ENCODE data around the gene KSR2. TPM values are rescaled to one million over a fixed set of nuclear protein-coding genes. Genes with fewer than 3 reads are reported as not detected.

Gene KSR2
- total RNA-seq, 4 donors from 2014 or later = 0.02 to 0.10 TPM; not detected in 2

- ATAC-seq (peak in 1 of 2 donors; percentile 6), DNase-seq (no peak)
- no peaks in the 10 kb centered on the region for H3K27me3 ChIP-seq
- in situ Hi-C loops (cut with MboI; ENCODE audit: low sequenced_read_pairs in 4 of 4) = no loop called here
- peaks cover 11 to 12% of the 10 kb centered on the region in 2 donors for H3K4me1 ChIP-seq
- H3K27ac ChIP-seq = peak overlapping the region in 1 of 4 donors; percentile 73
- H3K36me3 ChIP-seq = peaks cover 0 to 11% of the 10 kb centered on the region in 2 donors
- no peak for TF ChIP-seq POLR2A (IDR thresholded peaks at IDR 0.05)
- no peak for TF ChIP-seq CTCF (IDR thresholded peaks at IDR 0.05 in 4 of 5, conservative IDR thresholded peaks at IDR 0.05 in 1 of 5)
- no peaks in the 10 kb centered on the region for H3K9me3 ChIP-seq
- intact Hi-C loops (cut with DNase I; ENCODE audit: low total_unique reads) = loop anchor here (2.0 to 10.0 kb wide), 3 partner anchors 37 to 89 kb away; partner anchors contain the start of genes VSIG10 and WSB2
- H3K4me3 ChIP-seq = peak overlapping the region; percentile 81 to 97 (median 92)
Observed at GRCh38 chr12:118015944-118016343, 47.2 kb upstream of the KSR2 start.

GRCh38 chr12:118015306-118015705 lies 46.5 kb upstream of the KSR2 start:
- DNase-seq (no peak), ATAC-seq (no peak)
- H3K27me3 ChIP-seq = no peaks in the 10 kb centered on the region
- intact Hi-C loops (cut with DNase I; ENCODE audit: low total_unique reads) = loop anchor here (10.0 kb wide), 1 partner anchor 89 kb away; the partner anchor contains the start of gene VSIG10
- no peaks in the 10 kb centered on the region for H3K9me3 ChIP-seq
- no peak overlapping the region for H3K27ac ChIP-seq
- H3K4me1 ChIP-seq = peaks cover 11 to 12% of the 10 kb centered on the region in 2 donors
- H3K36me3 ChIP-seq = peaks cover 0 to 9% of the 10 kb centered on the region in 2 donors
- in situ Hi-C loops (cut with MboI; ENCODE audit: low sequenced_read_pairs in 4 of 4) = no loop called here
- TF ChIP-seq POLR2A (IDR thresholded peaks at IDR 0.05) = no peak
- TF ChIP-seq CTCF (IDR thresholded peaks at IDR 0.05 in 4 of 5, conservative IDR thresholded peaks at IDR 0.05 in 1 of 5) = no peak
- H3K4me3 ChIP-seq = no peak overlapping the region

- DNase-seq = no peak
- in situ Hi-C loops (cut with MboI; ENCODE audit: low sequenced_read_pairs in 4 of 4) = no loop called here
- no peaks in the 10 kb centered on the region for H3K9me3 ChIP-seq
- H3K4me3 ChIP-seq = no peak overlapping the region
- no peaks in the 10 kb centered on the region for H3K36me3 ChIP-seq
- peaks cover 11 to 12% of the 10 kb centered on the region in 2 donors for H3K4me1 ChIP-seq
- no peak for ATAC-seq
- no peak overlapping the region for H3K27ac ChIP-seq
- intact Hi-C loops (cut with DNase I; ENCODE audit: low total_unique reads) = loop anchor here (10.0 kb wide), 1 partner anchor 92 kb away; the partner anchor contains the start of gene VSIG10
- TF ChIP-seq POLR2A (IDR thresholded peaks at IDR 0.05) = no peak
- TF ChIP-seq CTCF (IDR thresholded peaks at IDR 0.05 in 4 of 5, conservative IDR thresholded peaks at IDR 0.05 in 1 of 5) = no peak
- H3K27me3 ChIP-seq = no peaks in the 10 kb centered on the region
Observed at GRCh38 chr12:118013283-118013682, 44.5 kb upstream of the KSR2 start.

- intact Hi-C loops (cut with DNase I; ENCODE audit: low total_unique reads) (loop anchor here (10.0 kb wide), 1 partner anchor 93 kb away; the partner anchor contains the start of gene VSIG10), in situ Hi-C loops (cut with MboI; ENCODE audit: low sequenced_read_pairs in 4 of 4) (no loop called here)
- DNase-seq (no peak), ATAC-seq (no peak)
- H3K4me1 ChIP-seq = peaks cover 6% of the 10 kb centered on the region in 2 donors
- H3K36me3 ChIP-seq = no peaks in the 10 kb centered on the region
- TF ChIP-seq POLR2A (IDR thresholded peaks at IDR 0.05) (no peak), CTCF (IDR thresholded peaks at IDR 0.05 in 4 of 5, conservative IDR thresholded peaks at IDR 0.05 in 1 of 5) (no peak)
- no peaks in the 10 kb centered on the region for H3K9me3 ChIP-seq
- H3K27ac ChIP-seq = no peak overlapping the region
- H3K4me3 ChIP-seq = no peak overlapping the region
- no peaks in the 10 kb centered on the region for H3K27me3 ChIP-seq
Observed at GRCh38 chr12:118011961-118012360, 43.2 kb upstream of the KSR2 start.

GRCh38 chr12:118011377-118011776 lies 42.6 kb upstream of the KSR2 start:
- H3K27me3 ChIP-seq = no peaks in the 10 kb centered on the region
- intact Hi-C loops (cut with DNase I; ENCODE audit: low total_unique reads) = loop anchor here (10.0 kb wide), 1 partner anchor 93 kb away; the partner anchor contains the start of gene VSIG10
- ATAC-seq = no peak
- no peak for TF ChIP-seq CTCF (IDR thresholded peaks at IDR 0.05 in 4 of 5, conservative IDR thresholded peaks at IDR 0.05 in 1 of 5)
- no peak for TF ChIP-seq POLR2A (IDR thresholded peaks at IDR 0.05)
- in situ Hi-C loops (cut with MboI; ENCODE audit: low sequenced_read_pairs in 4 of 4) = no loop called here
- DNase-seq = no peak
- no peaks in the 10 kb centered on the region for H3K36me3 ChIP-seq
- no peak overlapping the region for H3K4me3 ChIP-seq
- H3K4me1 ChIP-seq = peaks cover 4 to 5% of the 10 kb centered on the region in 2 donors
- H3K9me3 ChIP-seq = no peaks in the 10 kb centered on the region
- no peak overlapping the region for H3K27ac ChIP-seq

Data from gastrocnemius medialis (tissue), 4 donors.